ENCODE results near the gene DNALI1.

GRCh38 chr1:37614105-37614504 is 57.4 kb downstream of the DNALI1 start:
- TF ChIP-seq CTCF (IDR thresholded peaks at IDR 0.05) (no peak), REST (IDR thresholded peaks at IDR 0.05; ENCODE audit: insufficient read depth in 1 of 2, low read depth in 2 of 2, low read length in 1 of 2) (no peak), POLR2AphosphoS5 (IDR thresholded peaks at IDR 0.05; ENCODE audit: low read depth, low read length) (no peak), TCF7L2 (IDR thresholded peaks at IDR 0.05; ENCODE audit: low read depth, low read length) (no peak), SIN3A (IDR thresholded peaks at IDR 0.05; ENCODE audit: borderline replicate concordance, insufficient read depth, low read depth, low read length) (no peak)

Measured in Panc1 (cell line).